Mucosa of descending colon (tissue), 3 donors: ENCODE data around the gene TTBK1. TPM values are rescaled to one million over a fixed set of nuclear protein-coding genes. Genes with fewer than 3 reads are reported as not detected.
"Not testable (repeated sequence)": the region's sequence is repeated elsewhere in the genome, so short reads cannot be mapped to it uniquely, and the experiment has no call there.

Source experiments
- ATAC-seq: fragments of 200-7000 bp; cut with Tn5 transposase; one replicate; pipeline ENCODE4 v1.9.1; 2020; ENCODE audit warnings: mild to moderate bottlenecking, moderate library complexity
- DNase-seq, 3 donors: peaks; one replicate each; pipeline ENCODE4 v3.0.0-alpha.2; 2020
- H3K36me3 ChIP-seq: fragments of 200-600 bp; one replicate; pipeline ENCODE4 v1.8.0; 2021; ENCODE audit warnings: low read depth, mild to moderate bottlenecking
- H3K4me1 ChIP-seq: fragments of 200-600 bp; one replicate; pipeline ENCODE4 v1.8.0; 2021; ENCODE audit warnings: low read depth, mild to moderate bottlenecking
- H3K4me3 ChIP-seq: fragments of 200-600 bp; one replicate; pipeline ENCODE4 v1.8.0; 2021; ENCODE audit warnings: mild to moderate bottlenecking
- H3K9me3 ChIP-seq: fragments of 200-600 bp; one replicate; pipeline ENCODE4 v1.8.0; 2021; ENCODE audit warnings: mild to moderate bottlenecking
- intact Hi-C, 2 donors: fragments of 100-400 bp; cut with DNase I in 1 of 2; cut with micrococcal nuclease in 1 of 2; formaldehyde crosslinking; loops; one replicate each; pipeline versions ENCODE4 v1.11.0 to v1.11.1; 2022; cut with DNase I, micrococcal nuclease
- total RNA-seq, 3 donors: library from RNA; stranded (reverse); fragmentation: NEBNext Ultra II Directional in 2 of 3; extraction: Animal tissue kit (Norgen Biotek cat#: 25700) in 2 of 3; gene quantifications; one replicate each; pipeline versions ENCODE4 v1.2.1 to v1.2.4, GENCODE V29; 2021 to 2023
- TF ChIP-seq, protein P1 (sequence below): fragments of 200-600 bp; IDR thresholded peaks from one replicate; pipeline ENCODE4 v1.8.0; 2022; ENCODE audit warnings: antibody characterized with exemption, mild to moderate bottlenecking
- donor health status: DM: no; HTN: no; CAD: no; lungs with moderate emphysema.
- donor health status: DM: no; HTN: no; CAD: no.
- donor health status: DM: no; HTN: yes; CAD: no.

The TTBK1 gene
- total RNA-seq, 3 donors from 2014 or later = 0.24 to 0.95 (median 0.93) TPM

DNA sequence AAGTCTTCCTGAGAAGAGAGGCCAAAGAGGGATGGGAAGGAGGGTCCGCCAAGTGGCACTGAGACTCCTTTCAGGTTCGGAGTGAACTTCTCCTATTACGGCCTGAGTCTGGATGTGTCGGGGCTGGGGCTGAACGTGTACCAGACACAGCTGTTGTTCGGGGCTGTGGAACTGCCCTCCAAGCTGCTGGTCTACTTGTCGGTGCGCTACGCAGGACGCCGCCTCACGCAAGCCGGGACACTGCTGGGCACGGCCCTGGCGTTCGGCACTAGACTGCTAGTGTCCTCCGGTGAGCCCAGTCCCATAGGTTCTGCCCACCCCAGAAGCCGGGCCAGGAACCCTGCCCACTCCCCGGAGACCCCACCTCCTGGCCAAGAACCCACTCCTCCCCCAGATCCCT, 58.8 kb downstream of the TTBK1 start:
- DNase-seq (no peak), ATAC-seq (no peak)
- Histone ChIP-seq H3K36me3 (no peaks in the 10 kb centered on the region), H3K9me3 (no peaks in the 10 kb centered on the region), H3K4me1 (no peaks in the 10 kb centered on the region), H3K4me3 (no peak overlapping the region)
- TF ChIP-seq, protein P1, sequence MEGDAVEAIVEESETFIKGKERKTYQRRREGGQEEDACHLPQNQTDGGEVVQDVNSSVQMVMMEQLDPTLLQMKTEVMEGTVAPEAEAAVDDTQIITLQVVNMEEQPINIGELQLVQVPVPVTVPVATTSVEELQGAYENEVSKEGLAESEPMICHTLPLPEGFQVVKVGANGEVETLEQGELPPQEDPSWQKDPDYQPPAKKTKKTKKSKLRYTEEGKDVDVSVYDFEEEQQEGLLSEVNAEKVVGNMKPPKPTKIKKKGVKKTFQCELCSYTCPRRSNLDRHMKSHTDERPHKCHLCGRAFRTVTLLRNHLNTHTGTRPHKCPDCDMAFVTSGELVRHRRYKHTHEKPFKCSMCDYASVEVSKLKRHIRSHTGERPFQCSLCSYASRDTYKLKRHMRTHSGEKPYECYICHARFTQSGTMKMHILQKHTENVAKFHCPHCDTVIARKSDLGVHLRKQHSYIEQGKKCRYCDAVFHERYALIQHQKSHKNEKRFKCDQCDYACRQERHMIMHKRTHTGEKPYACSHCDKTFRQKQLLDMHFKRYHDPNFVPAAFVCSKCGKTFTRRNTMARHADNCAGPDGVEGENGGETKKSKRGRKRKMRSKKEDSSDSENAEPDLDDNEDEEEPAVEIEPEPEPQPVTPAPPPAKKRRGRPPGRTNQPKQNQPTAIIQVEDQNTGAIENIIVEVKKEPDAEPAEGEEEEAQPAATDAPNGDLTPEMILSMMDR = no peak
- intact Hi-C loops = no loop called here

DNA sequence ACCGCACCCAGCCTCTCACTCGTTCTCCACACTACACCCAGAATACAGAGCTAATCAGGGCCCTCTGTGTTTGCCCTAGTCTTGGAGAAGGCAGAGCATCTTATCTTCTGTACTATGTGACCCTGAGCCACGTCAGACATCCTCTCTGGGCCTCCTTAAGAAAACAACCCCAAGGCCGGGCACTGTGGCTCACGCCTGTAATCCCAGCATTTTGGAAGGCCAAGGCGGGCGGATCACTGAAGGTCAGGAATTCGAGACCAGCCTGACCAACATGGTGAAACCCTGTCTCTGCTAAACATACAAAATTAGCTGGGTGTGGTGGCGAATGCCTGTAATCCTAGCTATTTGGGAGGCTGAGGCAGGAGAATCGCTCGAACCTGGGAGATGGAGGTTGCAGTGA, 59.7 kb downstream of the TTBK1 start:
- H3K4me3 ChIP-seq, DNase-seq, H3K36me3 ChIP-seq, intact Hi-C loops, H3K4me1 ChIP-seq, ATAC-seq, H3K9me3 ChIP-seq: not testable (repeated sequence)

DNA sequence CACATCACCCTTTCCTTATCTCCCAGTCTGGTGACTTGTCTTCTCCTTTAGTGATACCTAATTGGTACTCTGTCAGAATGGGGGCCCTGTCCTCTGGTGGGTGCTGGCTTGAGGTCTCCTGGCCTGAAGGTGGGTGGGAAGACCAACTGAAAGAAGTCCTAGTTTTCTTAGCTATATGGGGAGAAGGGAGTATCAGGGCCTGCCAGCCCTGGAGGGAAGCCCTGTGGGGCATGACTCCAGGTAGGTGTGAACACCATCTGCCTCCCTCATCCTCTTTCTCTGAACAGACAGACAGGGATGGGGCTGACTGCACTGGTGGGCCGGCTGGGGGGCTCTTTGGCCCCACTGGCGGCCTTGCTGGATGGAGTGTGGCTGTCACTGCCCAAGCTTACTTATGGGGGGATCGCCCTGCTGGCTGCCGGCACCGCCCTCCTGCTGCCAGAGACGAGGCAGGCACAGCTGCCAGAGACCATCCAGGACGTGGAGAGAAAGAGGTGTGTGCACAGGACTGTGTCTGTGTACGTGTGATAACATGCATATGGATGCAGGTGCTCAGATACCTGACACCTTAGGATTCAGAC, 60.6 kb downstream of the TTBK1 start:
- Histone ChIP-seq H3K9me3 (no peaks in the 10 kb centered on the region), H3K36me3 (no peaks in the 10 kb centered on the region), H3K4me1 (no peaks in the 10 kb centered on the region), H3K4me3 (no peak overlapping the region)
- TF ChIP-seq, protein P1 = no peak
- intact Hi-C loops = no loop called here
- DNase-seq = no peak
- ATAC-seq = no peak

DNA sequence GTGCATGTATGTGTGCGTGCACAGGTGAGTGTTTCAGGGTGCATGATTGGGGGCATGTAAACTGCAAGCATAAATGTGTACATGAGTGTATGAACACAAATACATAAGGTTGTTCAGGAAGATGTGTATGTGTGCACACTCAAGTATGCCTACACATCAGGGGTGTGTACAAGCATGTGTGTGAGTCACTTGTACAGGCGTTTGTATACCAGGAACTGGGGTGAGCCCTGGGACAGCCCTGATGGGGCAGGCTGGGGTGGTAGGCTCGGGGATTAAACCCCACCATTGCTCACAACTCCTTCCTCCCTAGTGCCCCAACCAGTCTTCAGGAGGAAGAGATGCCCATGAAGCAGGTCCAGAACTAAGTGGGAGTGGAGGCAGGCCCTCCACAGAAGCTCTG, 61.1 kb downstream of the TTBK1 start:
- ATAC-seq = no peak
- H3K4me3 ChIP-seq = no peak overlapping the region
- TF ChIP-seq, protein P1 = no peak
- H3K36me3 ChIP-seq = no peaks in the 10 kb centered on the region
- DNase-seq = no peak
- H3K9me3 ChIP-seq = no peaks in the 10 kb centered on the region
- intact Hi-C loops = no loop called here
- no peaks in the 10 kb centered on the region for H3K4me1 ChIP-seq

DNA sequence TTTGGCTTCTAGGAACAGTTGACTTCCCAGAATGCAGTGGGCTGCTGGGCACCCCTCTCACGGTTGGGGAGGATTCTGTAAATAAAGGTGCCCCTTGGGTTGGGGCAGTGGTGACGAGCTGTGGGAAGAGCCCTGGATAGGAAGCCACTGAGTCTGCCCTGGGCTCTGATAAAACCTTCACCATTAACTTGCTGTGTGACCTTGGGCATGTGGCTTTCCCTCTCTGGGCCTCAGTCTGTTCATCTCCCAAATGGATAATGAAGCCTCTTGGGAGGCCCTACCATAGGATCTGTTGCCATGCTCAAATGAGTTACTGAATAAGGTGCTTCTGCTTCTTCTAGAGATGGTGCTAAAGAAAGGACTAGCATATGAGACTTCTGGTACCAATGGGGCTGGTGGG, 61.6 kb downstream of the TTBK1 start:
- H3K36me3 ChIP-seq = no peaks in the 10 kb centered on the region
- TF ChIP-seq, protein P1 = no peak

DNA sequence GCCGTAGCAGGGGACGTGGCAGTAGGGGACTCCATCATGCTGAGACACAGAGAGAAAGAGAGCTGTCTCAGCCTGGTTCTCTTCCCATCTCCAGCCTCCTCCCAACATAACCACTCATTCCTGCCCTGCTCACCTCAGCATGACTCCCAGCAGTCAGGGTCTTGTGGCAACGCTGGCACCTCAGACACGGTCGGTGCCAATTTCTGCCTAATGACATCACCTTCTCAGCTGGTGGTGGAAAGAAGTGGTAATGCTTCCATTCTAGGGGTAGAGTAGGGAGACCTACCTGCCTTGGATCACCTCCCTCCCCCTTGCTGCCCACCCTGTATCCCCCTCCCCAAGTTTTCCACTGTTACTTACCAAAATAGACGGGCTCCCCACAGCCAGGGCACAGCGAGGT, 62.8 kb downstream of the TTBK1 start:
- Histone ChIP-seq H3K4me3 (no peak overlapping the region), H3K9me3 (no peaks in the 10 kb centered on the region), H3K4me1 (no peaks in the 10 kb centered on the region), H3K36me3 (no peaks in the 10 kb centered on the region)
- TF ChIP-seq, protein P1 = no peak
- no peak for DNase-seq
- no peak for ATAC-seq
- intact Hi-C loops = no loop called here

More for the DNA sequence above, 61.6 kb downstream of the TTBK1 start:
- Histone ChIP-seq H3K4me3 (no peak overlapping the region), H3K9me3 (no peaks in the 10 kb centered on the region), H3K4me1 (no peaks in the 10 kb centered on the region)
- DNase-seq = no peak
- no peak for ATAC-seq
- intact Hi-C loops = no loop called here
